GM18505 (cell line): Measurements from ENCODE around the gene AQP7.
"Not testable (repeated sequence)": the region's sequence is repeated elsewhere in the genome, so short reads cannot be mapped to it uniquely, and the experiment has no call there.

Experiments
- ATAC-seq: cut with Tn5 transposase; IDR thresholded peaks from one replicate; pipeline ENCODE4 v1.9.1; 2021; ENCODE audit not compliant: unreplicated experiment
- POLR2A ChIP-seq: IDR thresholded peaks from 4 replicates; pipeline ENCODE4 v1.6.1; 2011; ENCODE audit warnings: borderline replicate concordance; ENCODE audit not compliant: insufficient read depth, insufficient read length; ENCODE audit errors: extremely low read depth

The AQP7 gene

GRCh38 chr9:33439731-33440130 is 37.4 kb upstream of the AQP7 start:
- ATAC-seq = no peak
- no peak for TF ChIP-seq POLR2A

- TF ChIP-seq POLR2A = no peak
- no peak for ATAC-seq
These were observed 36.7 kb upstream of the AQP7 start for GRCh38 chr9:33438926-33439680.

- ATAC-seq = no peak
- TF ChIP-seq POLR2A = no peak
These were observed 35.5 kb upstream of the AQP7 start for GRCh38 chr9:33437898-33438297.

- no peak for TF ChIP-seq POLR2A
- ATAC-seq = no peak
These were observed 34.8 kb upstream of the AQP7 start for GRCh38 chr9:33437205-33437604.

GRCh38 chr9:33436445-33436844 is 34.1 kb upstream of the AQP7 start:
- TF ChIP-seq POLR2A = no peak
- no peak for ATAC-seq

- TF ChIP-seq POLR2A = no peak
- ATAC-seq = no peak
These were observed 33.5 kb upstream of the AQP7 start for GRCh38 chr9:33435821-33436277.

- ATAC-seq = no peak
- no peak for TF ChIP-seq POLR2A
These were observed 32.1 kb upstream of the AQP7 start for GRCh38 chr9:33434317-33435105.

GRCh38 chr9:33433871-33434270 is 31.5 kb upstream of the AQP7 start:
- no peak for TF ChIP-seq POLR2A
- ATAC-seq = no peak

- TF ChIP-seq POLR2A = no peak
- no peak for ATAC-seq
These were observed 29.1 kb upstream of the AQP7 start for GRCh38 chr9:33431420-33431819.

GRCh38 chr9:33430942-33431341 is 28.6 kb upstream of the AQP7 start:
- TF ChIP-seq POLR2A = no peak
- no peak for ATAC-seq

GRCh38 chr9:33429256-33429985 is 27.1 kb upstream of the AQP7 start:
- no peak for ATAC-seq

GRCh38 chr9:33426843-33427293 is 24.5 kb upstream of the AQP7 start:
- ATAC-seq = no peak
- no peak for TF ChIP-seq POLR2A

More at GRCh38 chr9:33429256-33429985, 27.1 kb upstream of the AQP7 start:
- no peak for TF ChIP-seq POLR2A

GRCh38 chr9:33425128-33425533 is 22.8 kb upstream of the AQP7 start:
- no peak for TF ChIP-seq POLR2A
- ATAC-seq = no peak

- ATAC-seq = not testable (repeated sequence)
These were observed 22.1 kb upstream of the AQP7 start for GRCh38 chr9:33424492-33424891.

GRCh38 chr9:33424043-33424442 is 21.7 kb upstream of the AQP7 start:
- not testable (repeated sequence) for ATAC-seq
